ENCODE data around the gene LAMC1. TPM values are rescaled to one million over a fixed set of nuclear protein-coding genes. Genes with fewer than 3 reads are reported as not detected.

LAMC1 gene
- total and polyA plus RNA-seq, 12 donors, result 12.3 to 110 (median 75.9) TPM

DNA sequence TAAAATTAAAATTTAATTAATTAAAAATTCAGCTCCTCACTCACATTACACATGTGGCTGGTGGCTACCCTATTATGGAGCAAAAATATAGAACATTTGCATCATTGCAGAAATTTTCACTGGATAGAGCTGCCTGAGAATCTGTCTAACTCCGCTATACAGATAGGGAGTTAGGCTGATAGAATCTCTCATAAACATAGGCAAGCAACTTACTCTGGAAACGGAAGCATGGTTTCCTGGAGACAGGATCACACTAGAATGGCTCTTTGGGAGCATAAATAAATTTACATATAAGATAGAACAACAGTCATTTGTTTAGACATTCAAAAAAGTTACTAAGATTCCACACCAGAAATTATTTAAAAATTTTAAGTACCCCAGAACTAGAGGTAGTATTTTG is 150.6 kb downstream of the LAMC1 start:
- intact Hi-C loops (cut with DNase I), result no loop called here
- Histone ChIP-seq H3K4me3 (no peak overlapping the region), H3K36me3 (replicated peaks in 1 of 2) (no peaks in the 10 kb centered on the region), H3K4me1 (replicated peaks in 1 of 2) (no peaks in the 10 kb centered on the region), H3K9me3 (replicated peaks in 1 of 3) (no peaks in the 10 kb centered on the region), H3K27me3 (peaks cover 6% of the 10 kb centered on the region), H3K27ac (no peak overlapping the region)
- DNase-seq, result no peak
- 74 to 89% (median 78%) methylated on average over 2 of the region's 2 CpGs for WGBS, 4 donors
- no peak for TF ChIP-seq POLR2A (IDR thresholded peaks at IDR 0.05)
- TF ChIP-seq, protein P1, sequence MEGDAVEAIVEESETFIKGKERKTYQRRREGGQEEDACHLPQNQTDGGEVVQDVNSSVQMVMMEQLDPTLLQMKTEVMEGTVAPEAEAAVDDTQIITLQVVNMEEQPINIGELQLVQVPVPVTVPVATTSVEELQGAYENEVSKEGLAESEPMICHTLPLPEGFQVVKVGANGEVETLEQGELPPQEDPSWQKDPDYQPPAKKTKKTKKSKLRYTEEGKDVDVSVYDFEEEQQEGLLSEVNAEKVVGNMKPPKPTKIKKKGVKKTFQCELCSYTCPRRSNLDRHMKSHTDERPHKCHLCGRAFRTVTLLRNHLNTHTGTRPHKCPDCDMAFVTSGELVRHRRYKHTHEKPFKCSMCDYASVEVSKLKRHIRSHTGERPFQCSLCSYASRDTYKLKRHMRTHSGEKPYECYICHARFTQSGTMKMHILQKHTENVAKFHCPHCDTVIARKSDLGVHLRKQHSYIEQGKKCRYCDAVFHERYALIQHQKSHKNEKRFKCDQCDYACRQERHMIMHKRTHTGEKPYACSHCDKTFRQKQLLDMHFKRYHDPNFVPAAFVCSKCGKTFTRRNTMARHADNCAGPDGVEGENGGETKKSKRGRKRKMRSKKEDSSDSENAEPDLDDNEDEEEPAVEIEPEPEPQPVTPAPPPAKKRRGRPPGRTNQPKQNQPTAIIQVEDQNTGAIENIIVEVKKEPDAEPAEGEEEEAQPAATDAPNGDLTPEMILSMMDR (IDR thresholded peaks at IDR 0.05), result no peak

DNA sequence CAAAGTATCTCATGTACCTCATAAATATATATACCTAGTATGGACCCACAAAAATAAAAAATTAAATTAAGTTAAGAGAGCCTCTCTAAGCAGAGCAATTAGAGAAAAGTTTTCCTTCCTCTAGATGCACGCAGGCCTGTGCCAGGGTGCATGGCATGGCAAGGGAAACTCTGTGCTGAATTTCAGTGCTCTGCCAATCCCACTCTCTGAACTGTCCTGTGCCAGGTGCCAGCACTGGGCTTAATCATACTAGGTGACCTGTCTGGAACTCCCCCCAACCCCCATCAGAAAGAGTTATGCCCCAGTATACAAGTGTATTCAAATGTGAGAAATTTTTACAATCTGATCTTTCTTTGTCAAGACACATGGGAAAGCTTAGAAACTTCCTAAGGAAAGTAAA is 152.4 kb downstream of the LAMC1 start:
- H3K36me3 ChIP-seq (replicated peaks in 1 of 2), result no peaks in the 10 kb centered on the region
- intact Hi-C loops (cut with DNase I), result no loop called here
- no peaks in the 10 kb centered on the region for H3K9me3 ChIP-seq (replicated peaks in 1 of 3)
- no peaks in the 10 kb centered on the region for H3K4me1 ChIP-seq (replicated peaks in 1 of 2)
- 78 to 94% (median 90%) methylated on average over 1 of the region's 1 CpG for WGBS, 4 donors
- TF ChIP-seq POLR2A (IDR thresholded peaks at IDR 0.05), result no peak
- TF ChIP-seq, protein P1 (IDR thresholded peaks at IDR 0.05), result no peak
- peaks cover 2% of the 10 kb centered on the region for H3K27me3 ChIP-seq
- DNase-seq, result no peak
- no peak overlapping the region for H3K27ac ChIP-seq
- no peak overlapping the region for H3K4me3 ChIP-seq

DNA sequence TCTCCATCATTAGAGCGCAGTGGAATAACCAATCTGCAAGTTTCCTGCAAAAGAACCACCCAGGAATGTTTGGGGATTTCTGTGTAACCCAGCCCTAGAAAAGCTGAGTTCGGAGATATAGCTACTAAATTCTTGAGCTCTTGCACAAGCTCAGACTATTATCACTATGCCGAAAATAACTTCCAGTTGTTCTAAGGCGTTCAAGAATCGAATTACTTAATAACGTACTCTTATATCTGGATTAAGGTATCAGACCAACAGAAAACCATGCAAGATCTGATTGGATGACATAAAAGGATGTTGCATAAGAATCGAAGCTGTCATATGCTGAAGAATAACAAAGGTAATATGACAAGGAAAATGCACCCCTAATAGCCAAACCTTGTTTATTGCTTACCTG is 155.3 kb downstream of the LAMC1 start:
- Histone ChIP-seq H3K4me1 (replicated peaks in 1 of 2) (no peaks in the 10 kb centered on the region), H3K27ac (no peak overlapping the region), H3K9me3 (replicated peaks in 1 of 3) (no peaks in the 10 kb centered on the region), H3K27me3 (no peaks in the 10 kb centered on the region), H3K36me3 (replicated peaks in 1 of 2) (no peaks in the 10 kb centered on the region), H3K4me3 (no peak overlapping the region)
- DNase-seq, result no peak
- TF ChIP-seq POLR2A (IDR thresholded peaks at IDR 0.05), result no peak
- TF ChIP-seq, protein P1 (IDR thresholded peaks at IDR 0.05), result no peak
- intact Hi-C loops (cut with DNase I), result no loop called here
- 76 to 83% (median 80%) methylated on average over 7 of the region's 7 CpGs for WGBS, 4 donors

- TF ChIP-seq, protein P1 (IDR thresholded peaks at IDR 0.05), result no peak
- TF ChIP-seq POLR2A (IDR thresholded peaks at IDR 0.05), result no peak
Observed at GRCh38 chr1:183179033-183179432, 155.8 kb downstream of the LAMC1 start.

More at GRCh38 chr1:183179033-183179432, 155.8 kb downstream of the LAMC1 start:
- no peak overlapping the region for H3K27ac ChIP-seq
- no peaks in the 10 kb centered on the region for H3K9me3 ChIP-seq (replicated peaks in 1 of 3)
- H3K27me3 ChIP-seq, result no peaks in the 10 kb centered on the region
- intact Hi-C loops (cut with DNase I), result no loop called here
- H3K4me3 ChIP-seq, result no peak overlapping the region
- H3K4me1 ChIP-seq (replicated peaks in 1 of 2), result no peaks in the 10 kb centered on the region
- no peaks in the 10 kb centered on the region for H3K36me3 ChIP-seq (replicated peaks in 1 of 2)
- DNase-seq, result no peak
- 79 to 88% (median 87%) methylated on average over 2 of the region's 2 CpGs for WGBS, 4 donors
